Central memory CD8-positive, alpha-beta T cell (primary cell): ENCODE results near the gene EEF2.

Experiments used
- ATAC-seq: fragments of 150-1000 bp; cut with Tn5 transposase; replicated peaks from 2 replicates; pipeline ENCODE4 v1.10.0; 2022; ENCODE audit warnings: mild to moderate bottlenecking, moderate FRiP score, moderate number of reproducible peaks; ENCODE audit not compliant: poor library complexity, severe bottlenecking; ENCODE audit errors: extremely low read depth
- DNase-seq, 2 donors: peaks; one replicate each; pipeline ENCODE4 v3.0.0; 2021; ENCODE audit warnings: low spot score in 2 of 2
- H3K27ac Mint-ChIP-seq: one replicate; pipeline ENCODE4 v1.8.0; 2022; ENCODE audit warnings: low read depth, mild to moderate bottlenecking, moderate library complexity, mixed read lengths
- H3K27me3 Mint-ChIP-seq: one replicate; pipeline ENCODE4 v1.8.0; 2022; ENCODE audit warnings: mixed read lengths
- H3K36me3 Mint-ChIP-seq: one replicate; pipeline ENCODE4 v1.8.0; 2022; ENCODE audit warnings: mild to moderate bottlenecking, moderate library complexity, mixed read lengths; ENCODE audit not compliant: insufficient read depth
- H3K4me1 Mint-ChIP-seq: one replicate; pipeline ENCODE4 v1.8.0; 2022; ENCODE audit warnings: mixed read lengths
- H3K4me3 Mint-ChIP-seq: one replicate; pipeline ENCODE4 v1.8.0; 2022; ENCODE audit warnings: mild to moderate bottlenecking, moderate library complexity, mixed read lengths
- H3K9me3 Mint-ChIP-seq: one replicate; pipeline ENCODE4 v1.8.0; 2022; ENCODE audit warnings: mixed read lengths

EEF2 gene

GRCh38 chr19:3932931-3933810, 52.1 kb downstream of the EEF2 start, which contains the start of gene NMRK2:
NMRK2 (plus strand) TSS chr19:3933069; CDS start chr19:3933672, 603 bp downstream.
- Mint-ChIP-seq H3K27me3 (no peaks in the 10 kb centered on the region), H3K4me1 (no peaks in the 10 kb centered on the region), H3K27ac (no peak within 1 kb of the TSS), H3K4me3 (no peak within 1 kb of the TSS), H3K36me3 (no peaks in the 10 kb centered on the region), H3K9me3 (no peaks in the 10 kb centered on the region)
- DNase-seq (no peak), ATAC-seq (no peak)

GRCh38 chr19:3931041-3931440, 54.2 kb downstream of the EEF2 start:
- Mint-ChIP-seq H3K27ac (no peak overlapping the region), H3K36me3 (no peaks in the 10 kb centered on the region), H3K4me3 (no peak overlapping the region), H3K9me3 (no peaks in the 10 kb centered on the region), H3K27me3 (no peaks in the 10 kb centered on the region), H3K4me1 (no peaks in the 10 kb centered on the region)
- DNase-seq: no peak
- no peak for ATAC-seq
